Glutamatergic neuron (in vitro differentiated cells): ENCODE data around the gene RIPPLY1. TPM values are rescaled to one million over a fixed set of nuclear protein-coding genes. Genes with fewer than 3 reads are reported as not detected.

ENCODE experiments used
- DNase-seq: peaks from one replicate; pipeline ENCODE4 v3.0.0; 2022
- H3K27ac Mint-ChIP-seq: one replicate; pipeline ENCODE4 v1.8.0; 2020; ENCODE audit warnings: mild to moderate bottlenecking, mixed read lengths, inconsistent platforms; ENCODE audit not compliant: unreplicated experiment
- H3K27me3 Mint-ChIP-seq: one replicate; pipeline ENCODE4 v1.8.0; 2020; ENCODE audit warnings: mild to moderate bottlenecking, moderate library complexity, mixed read lengths, inconsistent platforms; ENCODE audit not compliant: unreplicated experiment
- H3K36me3 Mint-ChIP-seq: one replicate; pipeline ENCODE4 v1.8.0; 2020; ENCODE audit warnings: mild to moderate bottlenecking, mixed read lengths, inconsistent platforms; ENCODE audit not compliant: unreplicated experiment
- H3K4me1 Mint-ChIP-seq: one replicate; pipeline ENCODE4 v1.8.0; 2020; ENCODE audit warnings: mild to moderate bottlenecking, low read depth, mixed read lengths, inconsistent platforms; ENCODE audit not compliant: unreplicated experiment
- H3K4me3 Mint-ChIP-seq: one replicate; pipeline ENCODE4 v1.8.0; 2020; ENCODE audit warnings: mild to moderate bottlenecking, mixed read lengths, inconsistent platforms; ENCODE audit not compliant: unreplicated experiment
- H3K9me3 Mint-ChIP-seq: one replicate; pipeline ENCODE4 v1.8.0; 2020; ENCODE audit warnings: mild to moderate bottlenecking, moderate library complexity, mixed read lengths, inconsistent platforms; ENCODE audit not compliant: unreplicated experiment
- CTCF ChIP-seq: fragments of 200-600 bp; sonication (generic); IDR thresholded peaks from one replicate; pipeline ENCODE4 v1.5.0; 2021; ENCODE audit not compliant: partially characterized antibody, unreplicated experiment
- total RNA-seq: library from RNA; stranded (reverse); fragmentation: NEBNext Ultra II Directional; extraction: Animal tissue kit (Norgen Biotek cat#: 25700); gene quantifications from one replicate; pipeline ENCODE4 v1.2.1, GENCODE V29; 2021; ENCODE audit not compliant: unreplicated experiment

Gene RIPPLY1
- total RNA-seq, 1 donor from 2014 or later = not detected

- no peak for DNase-seq
- no peaks in the 10 kb centered on the region for H3K9me3 Mint-ChIP-seq
- no peak overlapping the region for H3K4me3 Mint-ChIP-seq
- no peak for TF ChIP-seq CTCF
- no peaks in the 10 kb centered on the region for H3K36me3 Mint-ChIP-seq
- H3K27ac Mint-ChIP-seq = no peak overlapping the region
- H3K27me3 Mint-ChIP-seq = no peaks in the 10 kb centered on the region
- H3K4me1 Mint-ChIP-seq = peaks cover 5% of the 10 kb centered on the region
These were observed 3.9 kb downstream of the RIPPLY1 start for GRCh38 chrX:106899276-106899675.

- peaks cover 2% of the 10 kb centered on the region for H3K4me1 Mint-ChIP-seq
- no peak overlapping the region for H3K27ac Mint-ChIP-seq
- DNase-seq = no peak
- TF ChIP-seq CTCF = peak; percentile 13
- no peaks in the 10 kb centered on the region for H3K36me3 Mint-ChIP-seq
- no peak overlapping the region for H3K4me3 Mint-ChIP-seq
- no peaks in the 10 kb centered on the region for H3K9me3 Mint-ChIP-seq
- no peaks in the 10 kb centered on the region for H3K27me3 Mint-ChIP-seq
These were observed 4.7 kb downstream of the RIPPLY1 start for GRCh38 chrX:106898462-106898861.

GRCh38 chrX:106897259-106897658 lies 5.9 kb downstream of the RIPPLY1 start:
- TF ChIP-seq CTCF = no peak
- Mint-ChIP-seq H3K4me3 (no peak overlapping the region), H3K36me3 (no peaks in the 10 kb centered on the region), H3K27me3 (no peaks in the 10 kb centered on the region), H3K9me3 (no peaks in the 10 kb centered on the region), H3K4me1 (no peaks in the 10 kb centered on the region), H3K27ac (peak overlapping the region; percentile 25)
- no peak for DNase-seq

GRCh38 chrX:106894978-106895452 lies 8.1 kb downstream of the RIPPLY1 start:
- no peaks in the 10 kb centered on the region for H3K27me3 Mint-ChIP-seq

More at GRCh38 chrX:106894978-106895452, 8.1 kb downstream of the RIPPLY1 start:
- Mint-ChIP-seq H3K4me1 (peaks cover 4% of the 10 kb centered on the region), H3K36me3 (no peaks in the 10 kb centered on the region), H3K4me3 (no peak overlapping the region), H3K9me3 (no peaks in the 10 kb centered on the region), H3K27ac (no peak overlapping the region)
- DNase-seq = no peak
- TF ChIP-seq CTCF = no peak
